ENCODE results near the gene RRP15. TPM values are rescaled to one million over a fixed set of nuclear protein-coding genes. Genes with fewer than 3 reads are reported as not detected.
A peak's percentile ranks its signal among the peaks of the same experiment; 100 is the strongest.

The RRP15 gene
- total RNA-seq, 2 donors from 2014 or later = 10.9 to 25.3 TPM

DNA sequence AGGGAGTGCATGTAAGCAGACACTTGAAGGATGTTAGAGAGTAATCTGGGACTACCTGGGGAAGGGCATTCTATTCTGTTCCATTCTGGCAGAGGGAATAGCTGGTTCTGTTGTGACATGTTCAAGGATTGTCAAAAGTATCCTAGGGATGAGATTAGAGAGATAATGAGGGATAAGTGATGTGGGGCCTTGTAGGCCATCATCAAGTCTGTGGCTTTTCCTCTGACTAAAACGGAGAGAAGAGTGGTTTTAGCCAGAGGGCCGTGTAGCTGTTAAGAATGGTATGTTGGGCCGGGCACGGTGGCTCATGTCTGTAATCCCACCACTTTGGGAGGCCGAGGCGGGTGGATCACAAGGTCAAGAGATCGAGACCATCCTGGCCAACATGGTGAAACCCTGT lies 83.6 kb downstream of the RRP15 start:
- ATAC-seq (replicated peaks) = no peak
- Mint-ChIP-seq H3K36me3 (ENCODE audit: low read depth) (no peaks in the 10 kb centered on the region), H3K27ac (no peak overlapping the region), H3K27me3 (peaks cover 17% of the 10 kb centered on the region), H3K9me3 (no peaks in the 10 kb centered on the region), H3K4me3 (no peak overlapping the region), H3K4me1 (no peaks in the 10 kb centered on the region)

- Mint-ChIP-seq H3K36me3 (ENCODE audit: low read depth) (no peaks in the 10 kb centered on the region), H3K4me3 (no peak overlapping the region), H3K27me3 (peaks cover 25% of the 10 kb centered on the region), H3K27ac (no peak overlapping the region), H3K4me1 (no peaks in the 10 kb centered on the region), H3K9me3 (no peaks in the 10 kb centered on the region)
- ATAC-seq (replicated peaks) = peak; percentile 64
Measured at GRCh38 chr1:218369688-218370511, 84.8 kb downstream of the RRP15 start.

DNA sequence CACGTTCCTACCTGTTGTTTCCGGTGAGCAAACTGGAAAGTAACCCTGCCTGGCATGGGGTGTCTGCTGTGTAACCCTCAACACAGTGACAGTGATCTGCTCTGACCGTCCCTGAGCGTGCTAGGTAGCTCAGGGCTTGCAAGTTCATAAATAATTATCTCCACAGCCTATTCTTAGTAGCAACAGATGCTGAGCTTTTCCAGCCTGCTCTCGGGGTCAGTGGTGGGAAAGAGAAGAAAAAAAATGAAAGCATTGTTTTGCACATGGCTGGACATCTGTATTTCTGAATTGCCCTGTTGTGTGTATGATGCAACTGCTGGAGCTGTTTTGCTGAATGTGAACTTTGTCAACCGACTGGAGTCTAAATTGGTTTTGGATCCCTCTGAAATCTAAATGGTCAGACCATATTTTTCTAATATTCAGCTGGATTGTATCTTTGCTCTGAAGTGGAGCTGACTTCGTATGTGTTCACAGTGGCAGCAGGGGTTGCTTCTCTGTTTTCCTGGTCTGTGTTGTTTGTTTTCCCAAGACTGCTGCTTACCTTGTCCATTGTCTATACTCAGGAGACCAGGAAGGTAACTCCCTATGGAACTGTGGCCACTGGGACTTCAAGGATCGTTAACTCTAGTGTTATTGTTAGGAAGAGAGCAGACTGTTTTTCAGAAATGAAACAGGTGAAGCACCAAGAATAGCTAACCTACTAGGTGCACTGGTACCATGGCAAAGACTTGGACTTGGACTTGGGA lies 87.0 kb downstream of the RRP15 start:
- no peak for ATAC-seq (replicated peaks)
- no peaks in the 10 kb centered on the region for H3K36me3 Mint-ChIP-seq (ENCODE audit: low read depth)
- peaks cover 1% of the 10 kb centered on the region for H3K4me1 Mint-ChIP-seq
- no peak overlapping the region for H3K4me3 Mint-ChIP-seq
- H3K9me3 Mint-ChIP-seq = no peaks in the 10 kb centered on the region
- no peak overlapping the region for H3K27ac Mint-ChIP-seq
- H3K27me3 Mint-ChIP-seq = peaks cover 29% of the 10 kb centered on the region

GRCh38 chr1:218374401-218375353 lies 89.6 kb downstream of the RRP15 start:
- Mint-ChIP-seq H3K4me3 (no peak overlapping the region), H3K36me3 (ENCODE audit: low read depth) (no peaks in the 10 kb centered on the region), H3K27ac (no peak overlapping the region), H3K9me3 (no peaks in the 10 kb centered on the region), H3K4me1 (peaks cover 7% of the 10 kb centered on the region), H3K27me3 (peaks cover 33% of the 10 kb centered on the region)
- no peak for ATAC-seq (replicated peaks)

DNA sequence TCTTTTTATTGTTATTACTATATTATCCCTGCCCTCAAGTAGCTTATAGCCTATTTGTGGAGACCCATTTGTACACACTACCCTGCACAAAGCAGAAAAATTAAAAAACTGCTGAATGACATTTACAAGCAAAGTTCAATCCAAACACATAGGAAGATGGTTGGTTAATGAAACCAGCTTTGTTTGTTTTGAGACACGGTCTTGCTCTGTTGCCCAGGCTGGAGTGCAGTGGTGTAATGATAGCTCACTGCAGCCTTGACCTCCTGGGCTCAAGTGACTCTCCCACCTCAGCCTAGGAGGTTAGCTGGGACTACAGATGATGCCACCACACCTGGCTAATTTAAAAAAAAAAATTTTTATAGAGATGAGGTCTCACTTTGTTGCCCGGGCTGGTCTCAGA lies 91.6 kb downstream of the RRP15 start:
- Mint-ChIP-seq H3K36me3 (ENCODE audit: low read depth) (no peaks in the 10 kb centered on the region), H3K4me3 (peak overlapping the region; percentile 44), H3K9me3 (no peaks in the 10 kb centered on the region), H3K27me3 (peaks cover 45% of the 10 kb centered on the region), H3K4me1 (peaks cover 7% of the 10 kb centered on the region), H3K27ac (no peak overlapping the region)
- ATAC-seq (replicated peaks) = no peak

- ATAC-seq (replicated peaks) = peak; percentile 96
- H3K9me3 Mint-ChIP-seq = no peaks in the 10 kb centered on the region
- H3K4me1 Mint-ChIP-seq = peaks cover 7% of the 10 kb centered on the region
- H3K4me3 Mint-ChIP-seq = peak overlapping the region; percentile 44
- H3K27me3 Mint-ChIP-seq = peaks cover 44% of the 10 kb centered on the region
- no peaks in the 10 kb centered on the region for H3K36me3 Mint-ChIP-seq (ENCODE audit: low read depth)
- H3K27ac Mint-ChIP-seq = peak overlapping the region; percentile 89
Measured at GRCh38 chr1:218377143-218377660, 92.1 kb downstream of the RRP15 start.

GRCh38 chr1:218380125-218380977 lies 95.3 kb downstream of the RRP15 start:
- Mint-ChIP-seq H3K27me3 (peaks cover 46% of the 10 kb centered on the region), H3K9me3 (no peaks in the 10 kb centered on the region)

GRCh38 chr1:218382261-218382660 lies 97.2 kb downstream of the RRP15 start:
- ATAC-seq (replicated peaks) = no peak
- H3K9me3 Mint-ChIP-seq = no peaks in the 10 kb centered on the region
- H3K36me3 Mint-ChIP-seq (ENCODE audit: low read depth) = no peaks in the 10 kb centered on the region
- no peak overlapping the region for H3K27ac Mint-ChIP-seq
- peaks cover 4% of the 10 kb centered on the region for H3K4me1 Mint-ChIP-seq
- no peak overlapping the region for H3K4me3 Mint-ChIP-seq
- peaks cover 47% of the 10 kb centered on the region for H3K27me3 Mint-ChIP-seq

More at GRCh38 chr1:218380125-218380977, 95.3 kb downstream of the RRP15 start:
- no peak overlapping the region for H3K27ac Mint-ChIP-seq
- no peak overlapping the region for H3K4me3 Mint-ChIP-seq
- peaks cover 7% of the 10 kb centered on the region for H3K4me1 Mint-ChIP-seq
- no peak for ATAC-seq (replicated peaks)
- H3K36me3 Mint-ChIP-seq (ENCODE audit: low read depth) = no peaks in the 10 kb centered on the region

- Mint-ChIP-seq H3K4me3 (no peak overlapping the region), H3K27me3 (peaks cover 49% of the 10 kb centered on the region), H3K4me1 (no peaks in the 10 kb centered on the region), H3K9me3 (no peaks in the 10 kb centered on the region), H3K36me3 (ENCODE audit: low read depth) (no peaks in the 10 kb centered on the region), H3K27ac (no peak overlapping the region)
- no peak for ATAC-seq (replicated peaks)
Measured at GRCh38 chr1:218383051-218383450, 98.0 kb downstream of the RRP15 start.

DNA sequence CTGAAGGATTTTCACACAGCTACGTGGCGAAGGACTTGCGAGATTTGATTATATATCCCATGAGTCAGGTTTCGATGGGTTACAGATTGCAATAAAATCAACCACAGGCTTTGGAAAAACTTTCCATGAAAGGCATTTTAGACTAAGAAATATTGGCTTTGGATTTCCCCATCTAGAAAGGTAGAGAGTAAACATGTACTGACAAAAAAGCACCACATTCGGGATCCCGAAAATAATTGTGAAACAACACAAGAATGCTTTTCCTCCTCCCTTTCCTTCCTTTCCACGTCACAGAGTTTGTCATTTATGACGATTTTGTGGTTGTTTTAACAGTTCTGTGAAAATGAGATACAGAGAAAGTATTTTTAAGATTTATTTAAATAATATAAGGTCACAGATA lies 98.6 kb downstream of the RRP15 start:
- H3K4me1 Mint-ChIP-seq = no peaks in the 10 kb centered on the region
- no peak overlapping the region for H3K4me3 Mint-ChIP-seq
- H3K9me3 Mint-ChIP-seq = no peaks in the 10 kb centered on the region
- H3K27ac Mint-ChIP-seq = no peak overlapping the region
- no peaks in the 10 kb centered on the region for H3K36me3 Mint-ChIP-seq (ENCODE audit: low read depth)
- peaks cover 50% of the 10 kb centered on the region for H3K27me3 Mint-ChIP-seq
- ATAC-seq (replicated peaks) = no peak

- peak; percentile 26 for ATAC-seq (replicated peaks)
- no peaks in the 10 kb centered on the region for H3K4me1 Mint-ChIP-seq
- H3K9me3 Mint-ChIP-seq = no peaks in the 10 kb centered on the region
- no peaks in the 10 kb centered on the region for H3K36me3 Mint-ChIP-seq (ENCODE audit: low read depth)
- H3K4me3 Mint-ChIP-seq = no peak overlapping the region
- peaks cover 50% of the 10 kb centered on the region for H3K27me3 Mint-ChIP-seq
- H3K27ac Mint-ChIP-seq = no peak overlapping the region
Measured at GRCh38 chr1:218384581-218384993, 99.5 kb downstream of the RRP15 start.

Measured in activated T-helper 17 cell treated with anti-CD3 and anti-CD28 coated beads, Interleukin-2, amount 50 U/mL, for 72 hours (primary cell).